HL-60 (cell line): ENCODE results near the gene GTSE1.

ENCODE experiments used
- DNase-seq, 2 experiments: peaks; one replicate each; pipeline ENCODE4 v3.0.0-alpha.2; 2010 to 2020; ENCODE audit warnings: low read depth in 1 of 2, low spot score in 1 of 2
- H3K27ac ChIP-seq: fragments of 250-450 bp; sonication (Bioruptor Pico); replicated peaks from 2 replicates; pipeline ENCODE4 v1.5.1; 2020; ENCODE audit warnings: mild to moderate bottlenecking, moderate library complexity
- H3K27me3 ChIP-seq: fragments of 250-450 bp; sonication (Bioruptor Pico); 2 replicates; pipeline ENCODE4 v1.5.1; 2021; ENCODE audit warnings: mild to moderate bottlenecking, moderate library complexity; ENCODE audit not compliant: insufficient read depth, poor library complexity, severe bottlenecking
- H3K4me3 ChIP-seq: replicated peaks from 2 replicates; pipeline ENCODE4 v1.5.1; 2011; ENCODE audit warnings: mild to moderate bottlenecking, control low read depth, low read length; ENCODE audit not compliant: insufficient read depth
- CTCF ChIP-seq: IDR thresholded peaks from one replicate; pipeline ENCODE4 v1.5.1; 2011; ENCODE audit warnings: low read length, control low read depth, inconsistent platforms; ENCODE audit not compliant: insufficient read depth
- GABPA ChIP-seq: IDR thresholded peaks from 2 replicates; pipeline ENCODE4 v1.6.1; 2012; ENCODE audit warnings: low read depth
- POLR2AphosphoS5 ChIP-seq: IDR thresholded peaks from 2 replicates; pipeline ENCODE4 v1.6.1; 2012; ENCODE audit warnings: low read depth
- REST ChIP-seq: IDR thresholded peaks from 2 replicates; pipeline ENCODE4 v1.6.1; 2012; ENCODE audit warnings: low read depth; ENCODE audit not compliant: insufficient replicate concordance
- SPI1 ChIP-seq: IDR thresholded peaks from 2 replicates; pipeline ENCODE4 v1.6.1; 2012; ENCODE audit warnings: low read depth, mild to moderate bottlenecking, borderline replicate concordance

Gene GTSE1

GRCh38 chr22:46373159-46373558 lies 76.5 kb downstream of the GTSE1 start:
- no peak for TF ChIP-seq POLR2AphosphoS5
- no peak for TF ChIP-seq GABPA
- no peak for TF ChIP-seq REST
- no peak for TF ChIP-seq CTCF
- no peak for TF ChIP-seq SPI1
- no peak overlapping the region for H3K4me3 ChIP-seq

GRCh38 chr22:46373921-46374662 lies 77.4 kb downstream of the GTSE1 start:
- H3K27ac ChIP-seq = no peak overlapping the region

More at GRCh38 chr22:46373159-46373558, 76.5 kb downstream of the GTSE1 start:
- DNase-seq = no peak
- Histone ChIP-seq H3K27ac (no peak overlapping the region), H3K27me3 (peaks cover 11% of the 10 kb centered on the region)

More at GRCh38 chr22:46373921-46374662, 77.4 kb downstream of the GTSE1 start:
- peak in 1 of 2 experiments; percentile 9 for DNase-seq
- Histone ChIP-seq H3K27me3 (peaks cover 11% of the 10 kb centered on the region), H3K4me3 (no peak overlapping the region)
- TF ChIP-seq REST (no peak), CTCF (no peak), POLR2AphosphoS5 (no peak), SPI1 (no peak), GABPA (no peak)
